Endothelial cell of umbilical vein (primary cell): ENCODE data around the gene ZNF664. TPM values are rescaled to one million over a fixed set of nuclear protein-coding genes. Genes with fewer than 3 reads are reported as not detected.

ENCODE experiments used
- BruUV-seq: library from RNA; stranded (reverse); fragments of 400-500 nt; replicated peaks from 2 replicates; lab custom pipeline; 2021; lab: Mats Ljungman, UMichigan
- CTCF ChIA-PET: fragments of 300-600, 350-600 bp; sonication (Branson Sonifier 250); formaldehyde crosslinking; loops from one replicate; lab custom pipeline; 2021; ENCODE audit warnings: antibody characterized with exemption, inconsistent platforms; lab: Charles Lee
- POLR2A ChIA-PET: fragments of 300-600, 350-600 bp; sonication (Branson Sonifier 250); formaldehyde crosslinking; loops from one replicate; lab custom pipeline; 2021; ENCODE audit warnings: antibody characterized with exemption, inconsistent platforms; lab: Charles Lee
- DNase-seq: peaks from one replicate; pipeline ENCODE4 v3.0.0-alpha.2; 2011; ENCODE audit warnings: low read depth, low spot score
- FAIRE-seq: peaks from 2 replicates; lab custom pipeline; 2011; peaks lifted over from hg19 to GRCh38; lab: Jason Lieb, UNC
- H2AFZ ChIP-seq: 2 replicates; pipeline ENCODE4 v1.6.0; 2012; ENCODE audit warnings: low read depth, low read length, control low read depth, inconsistent platforms
- H3K27ac ChIP-seq: 2 replicates; pipeline ENCODE4 v1.5.1; 2011; ENCODE audit warnings: low read depth, mild to moderate bottlenecking, control low read depth, low read length, moderate library complexity; ENCODE audit not compliant: insufficient read depth
- H3K27me3 ChIP-seq, 2 experiments: 2 replicates each; pipeline versions ENCODE4 v1.6.0 to v1.6.1; 2011; ENCODE audit warnings: low read length in 2 of 2, mixed read lengths in 1 of 2; ENCODE audit not compliant: control insufficient read depth in 2 of 2, insufficient read depth in 2 of 2
- H3K36me3 ChIP-seq, 2 experiments: 2 replicates in 1 of 2; 3 replicates in 1 of 2; pipeline ENCODE4 v1.5.1; 2011; ENCODE audit warnings: low read length in 2 of 2, mild to moderate bottlenecking in 1 of 2, moderate library complexity in 1 of 2; ENCODE audit not compliant: control insufficient read depth in 2 of 2, insufficient read depth in 2 of 2; ENCODE audit errors: extremely low read depth in 1 of 2
- H3K4me1 ChIP-seq: 3 replicates; pipeline ENCODE4 v1.5.1; 2011; ENCODE audit warnings: mild to moderate bottlenecking, low read length; ENCODE audit not compliant: control insufficient read depth, insufficient read depth; ENCODE audit errors: extremely low read depth
- H3K4me2 ChIP-seq: 2 replicates; pipeline ENCODE4 v1.6.1; 2011; ENCODE audit warnings: low read length, control low read depth, mixed read lengths; ENCODE audit not compliant: insufficient read depth
- H3K4me3 ChIP-seq, 3 experiments: fragments of 200-600 bp in 1 of 3; sonication (generic), shearing (Covaris generic) in 1 of 3; replicated peaks in 1 of 3; 2 replicates each; pipeline ENCODE4 v1.5.1; 2011 to 2016; ENCODE audit warnings: control low read depth in 3 of 3, low read length in 3 of 3, mild to moderate bottlenecking in 2 of 3, inconsistent platforms in 1 of 3, low read depth in 1 of 3, moderate library complexity in 1 of 3; ENCODE audit not compliant: insufficient read depth in 1 of 3
- H3K79me2 ChIP-seq: 2 replicates; pipeline ENCODE4 v1.6.0; 2012; ENCODE audit warnings: low read length, inconsistent platforms; ENCODE audit not compliant: control insufficient read depth, insufficient read depth
- H3K9ac ChIP-seq: replicated peaks from 2 replicates; pipeline ENCODE3; 2011; ENCODE audit warnings: low read length, control low read depth; ENCODE audit not compliant: insufficient read depth; ENCODE audit errors: extremely low read depth
- H3K9me1 ChIP-seq: replicated peaks from 3 replicates; pipeline ENCODE4 v1.6.0; 2011; ENCODE audit warnings: mild to moderate bottlenecking, low read length; ENCODE audit not compliant: control insufficient read depth, insufficient read depth; ENCODE audit errors: extremely low read depth
- H3K9me3 ChIP-seq: replicated peaks from 2 replicates; pipeline ENCODE4 v1.5.1; 2012; ENCODE audit warnings: low read length, inconsistent platforms; ENCODE audit not compliant: control insufficient read depth, insufficient read depth
- H4K20me1 ChIP-seq: replicated peaks from 2 replicates; pipeline ENCODE3; 2011; ENCODE audit warnings: mild to moderate bottlenecking, low read length; ENCODE audit not compliant: control insufficient read depth, insufficient read depth; ENCODE audit errors: extremely low read depth
- CTCF ChIP-seq, 2 donors: IDR thresholded peaks; 1 replicate in 1 of 2; 2 replicates in 1 of 2; pipeline ENCODE4 v1.5.1; 2011; ENCODE audit warnings: low read length in 2 of 2, mild to moderate bottlenecking in 2 of 2, moderate library complexity in 2 of 2, control low read depth in 1 of 2, inconsistent platforms in 1 of 2, low read depth in 1 of 2; ENCODE audit not compliant: insufficient read depth in 1 of 2; ENCODE audit errors: extremely low read depth in 1 of 2
- EZH2 ChIP-seq: IDR thresholded peaks from 2 replicates; pipeline ENCODE4 v1.6.1; 2012; ENCODE audit warnings: borderline replicate concordance, low read depth, mild to moderate bottlenecking, moderate library complexity, low read length, inconsistent platforms; ENCODE audit not compliant: severe bottlenecking
- FOS ChIP-seq: IDR thresholded peaks from 2 replicates; pipeline ENCODE4 v1.6.1; 2011; ENCODE audit warnings: mild to moderate bottlenecking, low read length, moderate library complexity, borderline replicate concordance; ENCODE audit not compliant: insufficient read depth
- GATA2 ChIP-seq: IDR thresholded peaks from 2 replicates; pipeline ENCODE4 v1.7.0; 2011; ENCODE audit warnings: low read depth, mild to moderate bottlenecking, moderate library complexity, mixed read lengths, low read length; ENCODE audit not compliant: insufficient read length, insufficient read depth
- JUN ChIP-seq: IDR thresholded peaks from 2 replicates; pipeline ENCODE4 v1.6.1; 2011; ENCODE audit warnings: borderline replicate concordance, low read depth; ENCODE audit not compliant: insufficient read length, insufficient read depth
- MAX ChIP-seq: IDR thresholded peaks from 2 replicates; pipeline ENCODE4 v1.6.1; 2011; ENCODE audit not compliant: insufficient read depth, insufficient read length
- MYC ChIP-seq: IDR thresholded peaks from one replicate; pipeline ENCODE4 v1.6.1; 2011; ENCODE audit warnings: mild to moderate bottlenecking, low read depth, low read length
- POLR2A ChIP-seq: IDR thresholded peaks from 2 replicates; pipeline ENCODE4 v1.6.1; 2012; ENCODE audit warnings: low read depth, mild to moderate bottlenecking, control low read depth, low read length
- POLR2AphosphoS5 ChIP-seq: IDR thresholded peaks from 2 replicates; pipeline ENCODE4 v1.6.1; 2012; ENCODE audit warnings: low read depth, mild to moderate bottlenecking, control low read depth, low read length, moderate library complexity; ENCODE audit not compliant: insufficient read depth
- dilution Hi-C: fragments of 300-500 bp; cut with MboI; formaldehyde crosslinking; loops from one replicate; pipeline ENCODE4 v1.15.0; 2019; ENCODE audit warnings: low sequenced_read_pairs; ENCODE audit not compliant: extremely low pct_ligation_motif_present
- intact Hi-C: fragments of 100-400 bp; cut with micrococcal nuclease; formaldehyde crosslinking; loops from one replicate; pipeline ENCODE4 v1.10.0; 2022
- polyA plus RNA-seq, 4 experiments: library from polyadenylated mRNA; depleted of rRNA in 3 of 4; stranded (reverse) in 3 of 4; unstranded in 1 of 4; fragments of >200 nt; gene quantifications; 2 replicates each; pipeline versions ENCODE4 v1.2.1 to v1.2.3, GENCODE V29; 2011 to 2012; ENCODE audit warnings: missing spikeins in 1 of 4
- total RNA-seq: library from RNA; stranded (reverse); gene quantifications from 2 replicates; pipeline ENCODE4 v1.2.3, GENCODE V29; 2021

The ZNF664 gene
- total and polyA plus RNA-seq, 2 donors (not counting 3 experiments of a cell fraction or from before 2014, with no cell fraction given): 29.8 to 71.3 TPM

GRCh38 chr12:123952037-123952436 lies 21.0 kb upstream of the ZNF664 start:
- Histone ChIP-seq H3K79me2 (no peaks in the 10 kb centered on the region), H3K36me3 (no peaks in the 10 kb centered on the region), H3K4me2 (peak overlapping the region; percentile 77), H3K4me3 (peak overlapping the region in 1 of 3 experiments; percentile 1), H3K9me1 (no peaks in the 10 kb centered on the region), H3K9me3 (no peaks in the 10 kb centered on the region), H3K27ac (peak overlapping the region; percentile 9), H3K9ac (no peak overlapping the region), H3K4me1 (peaks cover 18% of the 10 kb centered on the region), H4K20me1 (peaks cover 2% of the 10 kb centered on the region), H3K27me3 (no peaks in the 10 kb centered on the region), H2AFZ (no peak overlapping the region)
- no TSS peak for BruUV-seq
- ChIA-PET POLR2A (no interaction called here), CTCF (interaction anchor here (0.9 to 1.8 kb wide), 5 partner anchors 9 to 81 kb away, joined by 3 to 10 read pairs (median 5); no protein-coding TSS in a partner anchor)
- dilution Hi-C loops: no loop called here
- FAIRE-seq (no peak), DNase-seq (peak; percentile 43)
- TF ChIP-seq JUN: peak; percentile 47
- peak; percentile 21 for TF ChIP-seq POLR2AphosphoS5
- no peak for TF ChIP-seq GATA2
- intact Hi-C loops: loop anchor here (1.0 kb wide), 1 partner anchor 20 kb away; the partner anchor contains the start of gene CCDC92

GRCh38 chr12:123954647-123955350 lies 18.2 kb upstream of the ZNF664 start:
- no peak overlapping the region for H3K27ac ChIP-seq
- FAIRE-seq (no peak), DNase-seq (no peak)
- CTCF ChIA-PET: interaction anchor here (2.4 kb wide), 1 partner anchor 49 kb away, joined by 7 read pairs; no protein-coding TSS in a partner anchor
- no peaks in the 10 kb centered on the region for H3K27me3 ChIP-seq
- dilution Hi-C loops: no loop called here
- no peak overlapping the region for H2AFZ ChIP-seq
- H3K4me2 ChIP-seq: no peak overlapping the region
- POLR2A ChIA-PET: no interaction called here
- no peaks in the 10 kb centered on the region for H3K36me3 ChIP-seq
- H3K4me3 ChIP-seq: no peak overlapping the region
- intact Hi-C loops: no loop called here
- H3K9me3 ChIP-seq: no peaks in the 10 kb centered on the region
- TF ChIP-seq MAX (no peak), POLR2A (no peak), GATA2 (no peak), POLR2AphosphoS5 (no peak), FOS (no peak), EZH2 (no peak), MYC (no peak), JUN (no peak), CTCF (IDR thresholded peaks at IDR 0.05; ENCODE audit: extremely low read depth in 1 of 2, insufficient read depth in 1 of 2, low read depth in 1 of 2, low read length in 2 of 2) (no peak)
- H4K20me1 ChIP-seq: peaks cover 2% of the 10 kb centered on the region
- peaks cover 18% of the 10 kb centered on the region for H3K4me1 ChIP-seq
- H3K79me2 ChIP-seq: no peaks in the 10 kb centered on the region
- H3K9me1 ChIP-seq: no peaks in the 10 kb centered on the region
- no peak overlapping the region for H3K9ac ChIP-seq
- no TSS peak for BruUV-seq
